ENCODE measurements around the gene COBL. TPM values are rescaled to one million over a fixed set of nuclear protein-coding genes. Genes with fewer than 3 reads are reported as not detected.

The COBL gene
- total and polyA plus RNA-seq, 10 of the 15 experiments (the other 5 are each of a cell fraction or from before 2014, with no cell fraction given), result 0.21 TPM; not detected in 9

DNA sequence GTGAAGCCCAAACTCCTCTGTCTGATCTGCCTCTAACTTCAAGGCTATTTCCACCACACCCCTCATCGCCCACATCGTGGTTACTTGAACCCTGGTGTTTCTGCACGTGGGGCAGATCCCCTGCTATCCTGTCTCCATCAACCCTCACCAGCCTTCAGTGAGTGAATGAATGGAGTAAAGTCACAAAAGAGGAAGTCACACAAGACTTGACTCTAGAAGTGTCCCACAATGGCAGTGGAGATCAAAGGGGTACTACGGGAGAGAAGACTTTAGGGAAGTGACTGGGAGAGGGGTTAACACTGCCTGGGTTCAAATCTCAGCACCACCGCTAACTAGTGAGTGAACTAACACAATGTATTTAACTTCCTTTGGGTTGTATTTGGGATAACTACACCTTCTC, 85.9 kb downstream of the COBL start:
- Histone ChIP-seq H3K9me3 (replicated peaks; ENCODE audit: control insufficient read depth, insufficient read depth, low read length) (no peaks in the 10 kb centered on the region), H3K4me2 (ENCODE audit: control insufficient read depth, insufficient read depth) (no peak overlapping the region), H3K79me2 (ENCODE audit: control insufficient read depth, insufficient read depth, low read length) (no peaks in the 10 kb centered on the region), H4K20me1 (ENCODE audit: control insufficient read depth, insufficient read depth) (no peaks in the 10 kb centered on the region; the same call in 1 of the 2 replicates), H3K4me1 (ENCODE audit: control insufficient read depth, insufficient read depth, low read length) (no peaks in the 10 kb centered on the region), H3K36me3 (ENCODE audit: control insufficient read depth in 2 of 2, insufficient read depth in 2 of 2, low read length in 1 of 2) (no peaks in the 10 kb centered on the region), H3K27ac (ENCODE audit: control insufficient read depth, insufficient read depth) (no peak overlapping the region), H3K27me3 (replicated peaks in 1 of 2; ENCODE audit: control insufficient read depth in 2 of 2, insufficient read depth in 2 of 2, low read length in 1 of 2) (no peaks in the 10 kb centered on the region; a peak in 1 of 4 replicates), H3K4me3 (no peak overlapping the region), H3K9ac (ENCODE audit: control insufficient read depth, insufficient read depth, low read length) (no peak overlapping the region), H2AFZ (ENCODE audit: control insufficient read depth, low read depth, low read length) (no peak overlapping the region)
- ChIA-PET SMC1A (ENCODE audit: uncharacterized antibody, unreplicated experiment) (interaction anchor here (0.7 kb wide), 1 partner anchor 811 kb away, joined by 3 read pairs; no protein-coding TSS in a partner anchor), RAD21 (ENCODE audit: unreplicated experiment) (no interaction called here), POLR2A (no interaction called here), CTCF (no interaction called here)
- in situ Hi-C loops (cut with MboI), result no loop called here
- TF ChIP-seq SPI1 (IDR thresholded peaks at IDR 0.05; ENCODE audit: borderline replicate concordance, insufficient read depth, low read depth, low read length) (peak; percentile 23; the same call in 1 of the 2 replicates), KAT2A (conservative IDR thresholded peaks at IDR 0.05; ENCODE audit: control insufficient read depth, low read depth, low read length) (no peak), YBX1 (IDR thresholded peaks at IDR 0.05) (no peak), BHLHE40 (IDR thresholded peaks at IDR 0.05; ENCODE audit: borderline replicate concordance in 1 of 2, low read depth in 2 of 2, low read length in 1 of 2) (no peak), GATAD2B (conservative IDR thresholded peaks at IDR 0.05; ENCODE audit: low read depth) (no peak)
- TF ChIP-seq, protein P1, sequence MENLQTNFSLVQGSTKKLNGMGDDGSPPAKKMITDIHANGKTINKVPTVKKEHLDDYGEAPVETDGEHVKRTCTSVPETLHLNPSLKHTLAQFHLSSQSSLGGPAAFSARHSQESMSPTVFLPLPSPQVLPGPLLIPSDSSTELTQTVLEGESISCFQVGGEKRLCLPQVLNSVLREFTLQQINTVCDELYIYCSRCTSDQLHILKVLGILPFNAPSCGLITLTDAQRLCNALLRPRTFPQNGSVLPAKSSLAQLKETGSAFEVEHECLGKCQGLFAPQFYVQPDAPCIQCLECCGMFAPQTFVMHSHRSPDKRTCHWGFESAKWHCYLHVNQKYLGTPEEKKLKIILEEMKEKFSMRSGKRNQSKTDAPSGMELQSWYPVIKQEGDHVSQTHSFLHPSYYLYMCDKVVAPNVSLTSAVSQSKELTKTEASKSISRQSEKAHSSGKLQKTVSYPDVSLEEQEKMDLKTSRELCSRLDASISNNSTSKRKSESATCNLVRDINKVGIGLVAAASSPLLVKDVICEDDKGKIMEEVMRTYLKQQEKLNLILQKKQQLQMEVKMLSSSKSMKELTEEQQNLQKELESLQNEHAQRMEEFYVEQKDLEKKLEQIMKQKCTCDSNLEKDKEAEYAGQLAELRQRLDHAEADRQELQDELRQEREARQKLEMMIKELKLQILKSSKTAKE (IDR thresholded peaks at IDR 0.05; ENCODE audit: low read depth, poor library complexity, severe bottlenecking), result no peak
- TF ChIP-seq, protein P2, sequence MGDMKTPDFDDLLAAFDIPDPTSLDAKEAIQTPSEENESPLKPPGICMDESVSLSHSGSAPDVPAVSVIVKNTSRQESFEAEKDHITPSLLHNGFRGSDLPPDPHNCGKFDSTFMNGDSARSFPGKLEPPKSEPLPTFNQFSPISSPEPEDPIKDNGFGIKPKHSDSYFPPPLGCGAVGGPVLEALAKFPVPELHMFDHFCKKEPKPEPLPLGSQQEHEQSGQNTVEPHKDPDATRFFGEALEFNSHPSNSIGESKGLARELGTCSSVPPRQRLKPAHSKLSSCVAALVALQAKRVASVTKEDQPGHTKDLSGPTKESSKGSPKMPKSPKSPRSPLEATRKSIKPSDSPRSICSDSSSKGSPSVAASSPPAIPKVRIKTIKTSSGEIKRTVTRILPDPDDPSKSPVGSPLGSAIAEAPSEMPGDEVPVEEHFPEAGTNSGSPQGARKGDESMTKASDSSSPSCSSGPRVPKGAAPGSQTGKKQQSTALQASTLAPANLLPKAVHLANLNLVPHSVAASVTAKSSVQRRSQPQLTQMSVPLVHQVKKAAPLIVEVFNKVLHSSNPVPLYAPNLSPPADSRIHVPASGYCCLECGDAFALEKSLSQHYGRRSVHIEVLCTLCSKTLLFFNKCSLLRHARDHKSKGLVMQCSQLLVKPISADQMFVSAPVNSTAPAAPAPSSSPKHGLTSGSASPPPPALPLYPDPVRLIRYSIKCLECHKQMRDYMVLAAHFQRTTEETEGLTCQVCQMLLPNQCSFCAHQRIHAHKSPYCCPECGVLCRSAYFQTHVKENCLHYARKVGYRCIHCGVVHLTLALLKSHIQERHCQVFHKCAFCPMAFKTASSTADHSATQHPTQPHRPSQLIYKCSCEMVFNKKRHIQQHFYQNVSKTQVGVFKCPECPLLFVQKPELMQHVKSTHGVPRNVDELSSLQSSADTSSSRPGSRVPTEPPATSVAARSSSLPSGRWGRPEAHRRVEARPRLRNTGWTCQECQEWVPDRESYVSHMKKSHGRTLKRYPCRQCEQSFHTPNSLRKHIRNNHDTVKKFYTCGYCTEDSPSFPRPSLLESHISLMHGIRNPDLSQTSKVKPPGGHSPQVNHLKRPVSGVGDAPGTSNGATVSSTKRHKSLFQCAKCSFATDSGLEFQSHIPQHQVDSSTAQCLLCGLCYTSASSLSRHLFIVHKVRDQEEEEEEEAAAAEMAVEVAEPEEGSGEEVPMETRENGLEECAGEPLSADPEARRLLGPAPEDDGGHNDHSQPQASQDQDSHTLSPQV (IDR thresholded peaks at IDR 0.05), result no peak
- FAIRE-seq (no peak), ATAC-seq (no peak), DNase-seq (ENCODE audit: low read depth, low spot score) (no peak)
- BruUV-seq (replicated peaks), result no TSS peak
- intact Hi-C loops (cut with micrococcal nuclease; ENCODE audit: unreplicated experiment), result no loop called here
- WGBS (ENCODE audit: insufficient coverage, insufficient replicate concordance, low lambda C conversion rate, missing lambda C conversion rate), result 33% methylated on average over 5 of the region's 5 CpGs

Measured in GM12878 (cell line).